DOHH2 (cell line): ENCODE results near the gene RAN.

Experiments
- H3F3A ChIP-seq: fragments of 200-600 bp; sonication (generic), shearing (Covaris generic); 2 replicates; pipeline ENCODE4 v1.6.0; 2016; ENCODE audit warnings: antibody characterized with exemption, mild to moderate bottlenecking; ENCODE audit not compliant: control insufficient read depth, insufficient read depth
- H3K27ac ChIP-seq: fragments of 200-600 bp; sonication (generic); 2 replicates; pipeline ENCODE4 v1.5.1; 2014; ENCODE audit warnings: low read depth, mild to moderate bottlenecking, low read length, moderate library complexity
- H3K27me3 ChIP-seq: fragments of 200-600 bp; sonication (generic); 2 replicates; pipeline ENCODE4 v1.6.1; 2014; ENCODE audit warnings: mild to moderate bottlenecking, low read length, mixed read lengths; ENCODE audit not compliant: control insufficient read depth
- H3K36me3 ChIP-seq: fragments of 200-600 bp; sonication (generic); 2 replicates; pipeline ENCODE4 v1.6.1; 2014; ENCODE audit warnings: mild to moderate bottlenecking, low read length, moderate library complexity, mixed read lengths; ENCODE audit not compliant: control insufficient read depth
- H3K4me1 ChIP-seq: fragments of 200-600 bp; sonication (generic); 2 replicates; pipeline ENCODE4 v1.6.1; 2014; ENCODE audit warnings: mild to moderate bottlenecking, low read length, mixed read lengths; ENCODE audit not compliant: control insufficient read depth
- H3K4me2 ChIP-seq: fragments of 200-600 bp; sonication (generic); 2 replicates; pipeline ENCODE4 v1.6.0; 2014; ENCODE audit warnings: mild to moderate bottlenecking, low read length, moderate library complexity
- H3K4me3 ChIP-seq: fragments of 200-600 bp; sonication (generic); 2 replicates; pipeline ENCODE4 v1.5.1; 2014; ENCODE audit warnings: mild to moderate bottlenecking, low read length, mixed read lengths
- H3K79me2 ChIP-seq: fragments of 200-600 bp; sonication (generic); 2 replicates; pipeline ENCODE4 v1.6.1; 2014; ENCODE audit warnings: mild to moderate bottlenecking, low read length, mixed read lengths; ENCODE audit not compliant: control insufficient read depth
- H3K9me2 ChIP-seq: fragments of 200-600 bp; sonication (generic); replicated peaks from 2 replicates; pipeline ENCODE4 v1.6.1; 2014; ENCODE audit warnings: mild to moderate bottlenecking, low read length, mixed read lengths; ENCODE audit not compliant: control insufficient read depth
- H3K9me3 ChIP-seq: fragments of 200-600 bp; sonication (generic); 2 replicates; pipeline ENCODE4 v1.6.1; 2014; ENCODE audit warnings: antibody characterized with exemption, low read length, mixed read lengths; ENCODE audit not compliant: control insufficient read depth, insufficient read depth
- H4K20me1 ChIP-seq: fragments of 200-600 bp; sonication (generic); 2 replicates; pipeline ENCODE4 v1.6.0; 2014; ENCODE audit warnings: low read depth, mild to moderate bottlenecking, antibody characterized with exemption, low read length, moderate library complexity; ENCODE audit not compliant: control insufficient read depth, insufficient read depth
- CTCF ChIP-seq: fragments of 200-600 bp; sonication (generic); IDR thresholded peaks from one replicate; pipeline ENCODE4 v1.5.1; 2014; ENCODE audit warnings: antibody characterized with exemption, mild to moderate bottlenecking, low read depth, low read length; ENCODE audit not compliant: poor library complexity, severe bottlenecking
- EZH2phosphoT487 ChIP-seq: fragments of 200-600 bp; sonication (generic); IDR thresholded peaks from 2 replicates; pipeline ENCODE4 v1.6.1; 2017; ENCODE audit warnings: borderline replicate concordance, mild to moderate bottlenecking, antibody characterized with exemption, low read length, moderate library complexity, mixed read lengths

The RAN gene

GRCh38 chr12:130830246-130830551, 41.7 kb upstream of the RAN start:
- Histone ChIP-seq H3K79me2 (peaks cover 63% of the 10 kb centered on the region), H3K4me1 (peaks cover 14% of the 10 kb centered on the region), H3K27ac (no peak overlapping the region), H3K4me2 (no peak overlapping the region), H3K4me3 (no peak overlapping the region), H3K27me3 (no peaks in the 10 kb centered on the region), H3F3A (peaks cover 5% of the 10 kb centered on the region; the same call in 1 of the 2 replicates), H3K36me3 (peaks cover 16% of the 10 kb centered on the region), H4K20me1 (no peaks in the 10 kb centered on the region; the same call in 1 of the 2 replicates), H3K9me3 (no peaks in the 10 kb centered on the region), H3K9me2 (no peaks in the 10 kb centered on the region)
- TF ChIP-seq CTCF (no peak), EZH2phosphoT487 (no peak)

- no peaks in the 10 kb centered on the region for H3K27me3 ChIP-seq
- H3K4me1 ChIP-seq, result peaks cover 23% of the 10 kb centered on the region
Observed at GRCh38 chr12:130831246-130831645, 40.6 kb upstream of the RAN start.

GRCh38 chr12:130831876-130832405, 39.9 kb upstream of the RAN start:
- Histone ChIP-seq H3K27ac (no peak overlapping the region), H3K4me2 (no peak overlapping the region), H3F3A (0 out of 2 replicates have a peak, but pooled peaks cover 5% of the 10 kb centered on the region), H3K4me3 (no peak overlapping the region), H3K27me3 (no peaks in the 10 kb centered on the region), H3K9me3 (no peaks in the 10 kb centered on the region), H3K79me2 (peaks cover 76% of the 10 kb centered on the region), H3K9me2 (no peaks in the 10 kb centered on the region), H3K4me1 (peaks cover 30% of the 10 kb centered on the region), H3K36me3 (peaks cover 3% of the 10 kb centered on the region; the same call in 1 of the 2 replicates), H4K20me1 (peaks cover 3% of the 10 kb centered on the region; the same call in 1 of the 2 replicates)
- no peak for TF ChIP-seq EZH2phosphoT487
- TF ChIP-seq CTCF, result no peak

More at GRCh38 chr12:130831246-130831645, 40.6 kb upstream of the RAN start:
- H3F3A ChIP-seq, result 0 out of 2 replicates have a peak, but pooled peaks cover 5% of the 10 kb centered on the region
- no peaks in the 10 kb centered on the region for H3K9me2 ChIP-seq
- no peaks in the 10 kb centered on the region for H3K9me3 ChIP-seq
- no peak overlapping the region for H3K4me2 ChIP-seq
- no peak for TF ChIP-seq CTCF
- no peak for TF ChIP-seq EZH2phosphoT487
- H3K36me3 ChIP-seq, result peaks cover 6% of the 10 kb centered on the region
- H4K20me1 ChIP-seq, result no peaks in the 10 kb centered on the region; the same call in 1 of the 2 replicates
- no peak overlapping the region for H3K4me3 ChIP-seq
- peaks cover 69% of the 10 kb centered on the region for H3K79me2 ChIP-seq
- no peak overlapping the region for H3K27ac ChIP-seq
